ENCODE data around the gene CMTM2. TPM values are rescaled to one million over a fixed set of nuclear protein-coding genes. Genes with fewer than 3 reads are reported as not detected.

The CMTM2 gene, protein sequence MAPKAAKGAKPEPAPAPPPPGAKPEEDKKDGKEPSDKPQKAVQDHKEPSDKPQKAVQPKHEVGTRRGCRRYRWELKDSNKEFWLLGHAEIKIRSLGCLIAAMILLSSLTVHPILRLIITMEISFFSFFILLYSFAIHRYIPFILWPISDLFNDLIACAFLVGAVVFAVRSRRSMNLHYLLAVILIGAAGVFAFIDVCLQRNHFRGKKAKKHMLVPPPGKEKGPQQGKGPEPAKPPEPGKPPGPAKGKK
- 0.19 TPM in 1 of 2 replicates, not detected in the other for total RNA-seq (2014; rRNA removed; shearing (Covaris generic))
- total RNA-seq (2022): 0.91 TPM in 1 of 2 replicates, not detected in the other
- percentile 25 among the genes with signal in this experiment for Bru-seq, nascent RNA
- percentile 32 among the genes with signal in this experiment for BruChase-seq, experiment 1, labeled RNA remaining after a 6-hour chase
- BruChase-seq, experiment 2, labeled RNA remaining after a 2-hour chase: percentile 32 among the genes with signal in this experiment
- long read RNA-seq: 0 reads

DNA sequence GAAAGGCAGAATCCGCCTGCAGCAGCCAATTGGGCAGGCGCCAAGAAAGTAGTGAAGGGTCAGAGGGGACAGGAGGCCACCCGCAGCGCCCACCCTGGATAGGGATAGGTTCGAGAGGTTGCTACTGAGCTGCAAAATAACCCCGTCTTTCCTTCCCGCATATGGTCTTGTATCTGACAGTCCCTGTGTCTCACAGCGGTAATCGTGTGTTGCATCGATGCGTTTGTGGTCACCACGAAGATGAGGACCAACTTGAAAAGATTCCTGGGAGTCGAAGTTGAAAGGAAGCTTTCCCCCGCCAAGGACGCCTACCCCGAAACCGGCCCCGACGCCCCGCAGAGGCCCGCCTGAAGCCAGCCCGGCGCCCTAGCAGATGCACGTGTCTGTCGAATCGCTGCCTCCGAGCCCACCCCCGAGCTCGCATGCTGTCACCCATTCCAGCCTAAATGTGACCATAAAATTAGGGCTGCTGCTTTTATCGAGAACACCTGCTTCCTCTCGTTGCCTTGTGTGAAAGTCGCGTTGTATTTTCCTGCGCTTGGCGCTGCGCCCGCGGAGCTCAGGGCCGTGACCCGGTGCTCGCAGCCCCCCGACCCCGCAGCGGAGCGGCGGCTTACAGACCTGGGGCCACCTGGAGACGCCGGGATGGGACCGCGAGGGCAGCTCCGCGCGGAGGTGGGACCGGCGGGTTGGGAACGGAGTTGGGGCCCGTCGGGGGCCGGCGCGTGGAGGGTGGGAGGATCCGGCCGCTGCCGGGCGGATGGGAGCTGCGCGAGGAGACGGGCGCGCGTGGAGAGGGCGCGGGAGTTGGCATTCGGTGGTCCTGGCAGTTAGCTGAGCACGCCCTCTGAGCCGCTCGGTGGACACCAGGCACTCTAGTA, at the start of gene CMTM2:
TSS of gene CMTM2 (plus strand) at position 813 of the 881 bp plus-strand sequence. CDS start 145 bp downstream, outside the sequence.
- H3K36me3 ChIP-seq (ENCODE audit: insufficient read depth, low read length): no peaks in the 10 kb centered on the region
- no peak within 1 kb of the TSS for H3K4me2 ChIP-seq (ENCODE audit: low read length)
- H3K9me3 ChIP-seq (ENCODE audit: low read length): no peaks in the 10 kb centered on the region
- H4K20me1 ChIP-seq (ENCODE audit: insufficient read depth, low read length): no peaks in the 10 kb centered on the region
- DNase-seq (ENCODE audit: low spot score): no peak
- ChIA-PET CTCF (ENCODE audit: unreplicated experiment) (no interaction called here), POLR2A (interaction anchor here (0.6 kb wide), 1 partner anchor 115 kb away, joined by 4 read pairs; no protein-coding TSS in a partner anchor)
- intact Hi-C loops (cut with micrococcal nuclease; ENCODE audit: unreplicated experiment): no loop called here
- no peak within 1 kb of the TSS for H2AFZ ChIP-seq (ENCODE audit: low read length)
- H3K27ac ChIP-seq (ENCODE audit: low read depth, low read length, poor library complexity, severe bottlenecking): no peak within 1 kb of the TSS
- TF ChIP-seq EZH2phosphoT487 (IDR thresholded peaks at IDR 0.05; ENCODE audit: borderline replicate concordance, low read depth, low read length): no peak
- TF ChIP-seq, protein P1, sequence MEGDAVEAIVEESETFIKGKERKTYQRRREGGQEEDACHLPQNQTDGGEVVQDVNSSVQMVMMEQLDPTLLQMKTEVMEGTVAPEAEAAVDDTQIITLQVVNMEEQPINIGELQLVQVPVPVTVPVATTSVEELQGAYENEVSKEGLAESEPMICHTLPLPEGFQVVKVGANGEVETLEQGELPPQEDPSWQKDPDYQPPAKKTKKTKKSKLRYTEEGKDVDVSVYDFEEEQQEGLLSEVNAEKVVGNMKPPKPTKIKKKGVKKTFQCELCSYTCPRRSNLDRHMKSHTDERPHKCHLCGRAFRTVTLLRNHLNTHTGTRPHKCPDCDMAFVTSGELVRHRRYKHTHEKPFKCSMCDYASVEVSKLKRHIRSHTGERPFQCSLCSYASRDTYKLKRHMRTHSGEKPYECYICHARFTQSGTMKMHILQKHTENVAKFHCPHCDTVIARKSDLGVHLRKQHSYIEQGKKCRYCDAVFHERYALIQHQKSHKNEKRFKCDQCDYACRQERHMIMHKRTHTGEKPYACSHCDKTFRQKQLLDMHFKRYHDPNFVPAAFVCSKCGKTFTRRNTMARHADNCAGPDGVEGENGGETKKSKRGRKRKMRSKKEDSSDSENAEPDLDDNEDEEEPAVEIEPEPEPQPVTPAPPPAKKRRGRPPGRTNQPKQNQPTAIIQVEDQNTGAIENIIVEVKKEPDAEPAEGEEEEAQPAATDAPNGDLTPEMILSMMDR (conservative IDR thresholded peaks at IDR 0.05; ENCODE audit: low read length): no peak
- no peak within 1 kb of the TSS for H3K4me3 ChIP-seq (ENCODE audit: low read depth, low read length, poor library complexity, severe bottlenecking)
- H3K9me2 ChIP-seq (ENCODE audit: insufficient read depth, low read length): no peaks in the 10 kb centered on the region
- no peaks in the 10 kb centered on the region for H3K4me1 ChIP-seq (ENCODE audit: insufficient read depth, low read length, poor library complexity, severe bottlenecking)
- no peaks in the 10 kb centered on the region for H3K79me2 ChIP-seq (ENCODE audit: insufficient read depth, low read depth, low read length)
- BruUV-seq (replicated peaks): no TSS peak

DNA sequence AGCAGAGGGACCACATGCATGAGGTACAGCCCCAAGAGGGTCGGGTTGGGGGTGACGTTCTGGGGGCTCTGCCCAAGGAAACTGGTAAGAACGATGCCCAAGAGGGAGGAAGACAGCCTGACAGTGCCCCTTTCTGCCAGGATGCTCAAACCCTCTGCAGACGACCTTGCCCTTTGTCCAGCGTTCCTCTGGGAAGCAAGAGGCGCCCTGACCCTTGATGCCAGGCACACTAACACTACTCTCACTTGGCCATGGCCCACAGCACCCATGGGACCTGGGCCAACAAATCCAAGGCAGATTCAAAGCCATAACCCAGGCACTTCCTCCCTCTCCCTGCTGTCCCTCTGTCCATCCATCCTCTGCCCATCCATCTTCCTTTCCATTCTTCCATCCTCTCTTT, 49.8 kb upstream of the CMTM2 start:
- DNase-seq (ENCODE audit: low spot score): no peak
- no peak overlapping the region for H3K4me2 ChIP-seq (ENCODE audit: low read length)
- no peaks in the 10 kb centered on the region for H4K20me1 ChIP-seq (ENCODE audit: insufficient read depth, low read length)
- no peaks in the 10 kb centered on the region for H3K9me2 ChIP-seq (ENCODE audit: insufficient read depth, low read length)
- no peaks in the 10 kb centered on the region for H3K36me3 ChIP-seq (ENCODE audit: insufficient read depth, low read length)
- no peak overlapping the region for H3K27ac ChIP-seq (ENCODE audit: low read depth, low read length, poor library complexity, severe bottlenecking)
- no TSS peak for BruUV-seq (replicated peaks)
- peaks cover 18% of the 10 kb centered on the region for H3K4me1 ChIP-seq (ENCODE audit: insufficient read depth, low read length, poor library complexity, severe bottlenecking)
- TF ChIP-seq, protein P1 (conservative IDR thresholded peaks at IDR 0.05; ENCODE audit: low read length): no peak
- TF ChIP-seq EZH2phosphoT487 (IDR thresholded peaks at IDR 0.05; ENCODE audit: borderline replicate concordance, low read depth, low read length): no peak
- no peaks in the 10 kb centered on the region for H3K9me3 ChIP-seq (ENCODE audit: low read length)
- intact Hi-C loops (cut with micrococcal nuclease; ENCODE audit: unreplicated experiment): no loop called here
- CTCF ChIA-PET (ENCODE audit: unreplicated experiment): no interaction called here
- POLR2A ChIA-PET: interaction anchor here (0.7 kb wide), 1 partner anchor 7 kb away, joined by 3 read pairs; no protein-coding TSS in a partner anchor
- no peak overlapping the region for H3K4me3 ChIP-seq (ENCODE audit: low read depth, low read length, poor library complexity, severe bottlenecking)
- no peaks in the 10 kb centered on the region for H3K79me2 ChIP-seq (ENCODE audit: insufficient read depth, low read depth, low read length)
- no peak overlapping the region for H2AFZ ChIP-seq (ENCODE audit: low read length)
